GM23338 (cell line): Measurements from ENCODE around the gene IL6R. TPM values are rescaled to one million over a fixed set of nuclear protein-coding genes. Genes with fewer than 3 reads are reported as not detected.

Experiments
- ATAC-seq: fragments of 200-7000 bp; cut with Tn5 transposase; 3 replicates; pipeline ENCODE4 v1.9.1; 2020
- DNase-seq: peaks from one replicate; pipeline ENCODE4 v3.0.0-alpha.2; 2015; ENCODE audit warnings: low spot score
- H2AFZ ChIP-seq: fragments of 200-600 bp; sonication (generic); 2 replicates; pipeline ENCODE4 v1.8.0; 2016; ENCODE audit warnings: antibody characterized with exemption, mild to moderate bottlenecking, moderate library complexity
- H3F3A ChIP-seq: fragments of 200-600 bp; sonication (generic); replicated peaks from 2 replicates; pipeline ENCODE4 v1.8.0; 2017; ENCODE audit warnings: antibody characterized with exemption, mixed run types, low read depth
- H3K27ac ChIP-seq: fragments of 200-600 bp; sonication (generic); 2 replicates; pipeline ENCODE4 v1.6.1; 2016; ENCODE audit warnings: low read depth
- H3K27me3 ChIP-seq: fragments of 200-600 bp; sonication (generic); 2 replicates; pipeline ENCODE4 v1.8.0; 2016; ENCODE audit warnings: mild to moderate bottlenecking, mixed run types, moderate library complexity; ENCODE audit not compliant: insufficient read depth
- H3K36me3 ChIP-seq: fragments of 200-600 bp; sonication (generic); 2 replicates; pipeline ENCODE4 v1.8.0; 2016; ENCODE audit warnings: mild to moderate bottlenecking; ENCODE audit not compliant: insufficient read depth
- H3K4me1 ChIP-seq: fragments of 200-600 bp; sonication (generic); 2 replicates; pipeline ENCODE4 v1.8.0; 2016; ENCODE audit warnings: mild to moderate bottlenecking, moderate library complexity; ENCODE audit not compliant: insufficient read depth
- H3K4me2 ChIP-seq: fragments of 200-600 bp; sonication (generic); 2 replicates; pipeline ENCODE4 v1.7.1; 2017; ENCODE audit warnings: mixed run types
- H3K4me3 ChIP-seq: fragments of 200-600 bp; sonication (generic); 2 replicates; pipeline ENCODE4 v1.6.1; 2016; ENCODE audit warnings: mixed run types
- H3K79me2 ChIP-seq: fragments of 200-600 bp; sonication (generic); replicated peaks from 2 replicates; pipeline ENCODE4 v1.8.0; 2017; ENCODE audit warnings: mild to moderate bottlenecking; ENCODE audit not compliant: insufficient read depth
- H3K9me2 ChIP-seq: fragments of 200-600 bp; sonication (generic); 2 replicates; pipeline ENCODE4 v1.8.0; 2017; ENCODE audit not compliant: insufficient read depth
- H4K20me1 ChIP-seq: fragments of 200-600 bp; sonication (generic); replicated peaks from 2 replicates; pipeline ENCODE4 v1.8.0; 2017; ENCODE audit warnings: mild to moderate bottlenecking; ENCODE audit not compliant: insufficient read depth
- H3K27ac Mint-ChIP-seq: 2 replicates; pipeline ENCODE4 v1.8.0; 2020; ENCODE audit warnings: inconsistent platforms, mild to moderate bottlenecking, moderate library complexity, mixed read lengths
- H3K27me3 Mint-ChIP-seq: 3 replicates; pipeline ENCODE4 v1.8.0; 2022; ENCODE audit warnings: low read depth, mild to moderate bottlenecking, moderate library complexity, mixed read lengths, inconsistent platforms; ENCODE audit not compliant: insufficient read depth, poor library complexity
- H3K36me3 Mint-ChIP-seq: 3 replicates; pipeline ENCODE4 v1.8.0; 2021; ENCODE audit warnings: low read depth, mild to moderate bottlenecking, inconsistent platforms, moderate library complexity, mixed read lengths
- H3K4me1 Mint-ChIP-seq: 3 replicates; pipeline ENCODE4 v1.8.0; 2020; ENCODE audit warnings: mild to moderate bottlenecking, inconsistent platforms, mixed read lengths
- H3K4me3 Mint-ChIP-seq: 3 replicates; pipeline ENCODE4 v1.8.0; 2021; ENCODE audit warnings: moderate library complexity, mild to moderate bottlenecking, inconsistent platforms, mixed read lengths
- H3K9me3 Mint-ChIP-seq: 3 replicates; pipeline ENCODE4 v1.8.0; 2020; ENCODE audit warnings: moderate library complexity, mild to moderate bottlenecking, inconsistent platforms, mixed read lengths
- CREB1 ChIP-seq: fragments of 250-450 bp; sonication (Bioruptor Pico); IDR thresholded peaks from 2 replicates; pipeline ENCODE4 v1.5.0; 2020; ENCODE audit warnings: low read depth, mild to moderate bottlenecking, moderate library complexity
- EZH2phosphoT487 ChIP-seq: fragments of 200-600 bp; sonication (generic); IDR thresholded peaks from one replicate; pipeline ENCODE4 v1.8.1; 2018; ENCODE audit warnings: antibody characterized with exemption; ENCODE audit not compliant: unreplicated experiment
- JUNB ChIP-seq: IDR thresholded peaks from one replicate; pipeline ENCODE4 v1.6.1; 2016; ENCODE audit warnings: antibody characterized with exemption; ENCODE audit not compliant: unreplicated experiment
- NANOG ChIP-seq: IDR thresholded peaks from 2 replicates; pipeline ENCODE4 v1.6.1; 2016; ENCODE audit warnings: antibody characterized with exemption, borderline replicate concordance
- POLR2AphosphoS5 ChIP-seq: IDR thresholded peaks from 2 replicates; pipeline ENCODE4 v1.6.1; 2016; ENCODE audit warnings: antibody characterized with exemption, low read depth
- ZNF114 ChIP-seq: fragments of 250-450 bp; sonication (Bioruptor Pico); IDR thresholded peaks from 2 replicates; pipeline ENCODE4 v1.5.0; 2020; ENCODE audit warnings: mild to moderate bottlenecking, moderate library complexity
- ZNF331 ChIP-seq: fragments of 250-450 bp; sonication (Bioruptor Pico); IDR thresholded peaks from 2 replicates; pipeline ENCODE4 v1.5.0; 2020; ENCODE audit warnings: low read depth, mild to moderate bottlenecking, moderate library complexity
- polyA plus RNA-seq: library from polyadenylated mRNA; unstranded; fragments of >200 nt; fragmentation: Nextera tagmentation; extraction: Ambion mirVana; gene quantifications from 2 replicates; pipeline ENCODE4 v1.2.1, GENCODE V29; 2016
- total RNA-seq: library from RNA; depleted of rRNA; stranded (reverse); fragments of >200 nt; shearing (Covaris generic); gene quantifications from 2 replicates; pipeline ENCODE4 v1.2.3, GENCODE V29; 2014
- TF ChIP-seq, protein P1 (sequence below): IDR thresholded peaks from 2 replicates; pipeline ENCODE4 v1.6.1; 2016; ENCODE audit warnings: antibody characterized with exemption
- TF ChIP-seq, protein P2 (sequence below): IDR thresholded peaks from one replicate; pipeline ENCODE4 v1.6.1; 2018; ENCODE audit warnings: antibody characterized with exemption; ENCODE audit not compliant: unreplicated experiment
- TF ChIP-seq, protein P3 (sequence below): fragments of 250-450 bp; sonication (Bioruptor Pico); IDR thresholded peaks from 2 replicates; pipeline ENCODE4 v1.5.0; 2020; ENCODE audit warnings: mild to moderate bottlenecking, moderate library complexity

The IL6R gene
- total and polyA plus RNA-seq, 2 experiments from 2014 or later, result 1.0 to 13.8 TPM

DNA sequence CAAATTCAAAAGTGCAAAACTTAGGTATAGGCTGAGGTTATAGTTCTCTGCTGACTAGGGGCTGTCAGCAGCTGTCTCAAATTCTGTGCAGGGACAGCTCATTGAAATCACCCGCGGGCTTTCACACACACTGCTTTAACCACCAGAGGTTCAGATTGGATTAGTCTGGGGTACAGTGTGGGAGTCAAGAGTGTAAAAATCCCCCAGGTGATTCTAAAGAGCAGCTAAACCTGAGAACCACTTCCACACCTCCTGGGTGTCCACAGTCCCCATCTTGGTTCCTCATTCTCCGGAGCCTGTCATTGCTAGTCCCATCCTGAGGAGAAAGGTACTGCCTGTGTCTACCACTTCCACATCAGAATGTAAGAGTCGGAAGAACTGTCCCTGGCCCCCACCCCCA, 87.0 kb downstream of the IL6R start:
- Histone ChIP-seq H3K27me3 (0 out of 2 replicates have a peak, but pooled peaks cover 2% of the 10 kb centered on the region), H2AFZ (no peak overlapping the region)
- no peak for TF ChIP-seq POLR2AphosphoS5
- no peak for TF ChIP-seq JUNB
- TF ChIP-seq, protein P1, sequence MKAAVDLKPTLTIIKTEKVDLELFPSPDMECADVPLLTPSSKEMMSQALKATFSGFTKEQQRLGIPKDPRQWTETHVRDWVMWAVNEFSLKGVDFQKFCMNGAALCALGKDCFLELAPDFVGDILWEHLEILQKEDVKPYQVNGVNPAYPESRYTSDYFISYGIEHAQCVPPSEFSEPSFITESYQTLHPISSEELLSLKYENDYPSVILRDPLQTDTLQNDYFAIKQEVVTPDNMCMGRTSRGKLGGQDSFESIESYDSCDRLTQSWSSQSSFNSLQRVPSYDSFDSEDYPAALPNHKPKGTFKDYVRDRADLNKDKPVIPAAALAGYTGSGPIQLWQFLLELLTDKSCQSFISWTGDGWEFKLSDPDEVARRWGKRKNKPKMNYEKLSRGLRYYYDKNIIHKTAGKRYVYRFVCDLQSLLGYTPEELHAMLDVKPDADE, result no peak
- TF ChIP-seq EZH2phosphoT487, result no peak
- TF ChIP-seq ZNF331, result no peak

DNA sequence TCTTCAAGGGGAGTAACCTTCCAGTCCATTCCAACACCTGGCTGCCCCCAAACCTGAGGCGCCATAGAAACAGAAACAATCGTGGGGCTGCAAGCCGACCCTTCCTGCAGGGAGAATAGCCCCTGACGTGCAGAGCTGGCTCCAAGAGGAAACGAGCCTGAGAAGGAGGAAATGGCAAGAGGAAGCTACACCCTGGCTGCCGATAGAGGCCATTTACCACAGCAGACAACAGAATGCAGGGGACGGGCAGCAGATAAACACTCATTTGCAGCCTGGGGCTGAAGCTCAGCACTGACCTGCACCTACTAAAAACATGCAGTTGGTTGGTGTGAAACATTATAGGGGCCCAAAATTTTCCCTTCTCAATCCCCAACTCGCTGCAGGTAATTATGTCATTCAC, 88.1 kb downstream of the IL6R start:
- Histone ChIP-seq H3K36me3 (0 out of 2 replicates have a peak, but pooled peaks cover 3% of the 10 kb centered on the region), H3K27me3 (peaks cover 6% of the 10 kb centered on the region; the same call in 1 of the 2 replicates), H3K27ac (no peak overlapping the region), H3K4me3 (no peak overlapping the region), H3F3A (no peaks in the 10 kb centered on the region), H3K9me2 (peaks cover 9% of the 10 kb centered on the region; the same call in 1 of the 2 replicates), H2AFZ (peak overlapping the region; percentile 56), H3K79me2 (no peaks in the 10 kb centered on the region), H4K20me1 (no peaks in the 10 kb centered on the region), H3K4me2 (peak overlapping the region; percentile 12; the same call in 1 of the 2 replicates), H3K4me1 (peaks cover 16% of the 10 kb centered on the region)
- H3K4me3 Mint-ChIP-seq, result no peak overlapping the region; the same call in 2 of the 3 replicates
- DNase-seq, result peak; percentile 55
- H3K36me3 Mint-ChIP-seq, result no peaks in the 10 kb centered on the region
- H3K9me3 Mint-ChIP-seq, result no peaks in the 10 kb centered on the region
- ATAC-seq, result peak; percentile 77
- peaks cover 16% of the 10 kb centered on the region for H3K4me1 Mint-ChIP-seq
- H3K27ac Mint-ChIP-seq, result no peak overlapping the region
- TF ChIP-seq NANOG (no peak), CREB1 (CRISPR knock-in tag) (no peak), ZNF331 (no peak), POLR2AphosphoS5 (no peak), ZNF114 (CRISPR knock-in tag) (no peak)
- TF ChIP-seq, protein P2, sequence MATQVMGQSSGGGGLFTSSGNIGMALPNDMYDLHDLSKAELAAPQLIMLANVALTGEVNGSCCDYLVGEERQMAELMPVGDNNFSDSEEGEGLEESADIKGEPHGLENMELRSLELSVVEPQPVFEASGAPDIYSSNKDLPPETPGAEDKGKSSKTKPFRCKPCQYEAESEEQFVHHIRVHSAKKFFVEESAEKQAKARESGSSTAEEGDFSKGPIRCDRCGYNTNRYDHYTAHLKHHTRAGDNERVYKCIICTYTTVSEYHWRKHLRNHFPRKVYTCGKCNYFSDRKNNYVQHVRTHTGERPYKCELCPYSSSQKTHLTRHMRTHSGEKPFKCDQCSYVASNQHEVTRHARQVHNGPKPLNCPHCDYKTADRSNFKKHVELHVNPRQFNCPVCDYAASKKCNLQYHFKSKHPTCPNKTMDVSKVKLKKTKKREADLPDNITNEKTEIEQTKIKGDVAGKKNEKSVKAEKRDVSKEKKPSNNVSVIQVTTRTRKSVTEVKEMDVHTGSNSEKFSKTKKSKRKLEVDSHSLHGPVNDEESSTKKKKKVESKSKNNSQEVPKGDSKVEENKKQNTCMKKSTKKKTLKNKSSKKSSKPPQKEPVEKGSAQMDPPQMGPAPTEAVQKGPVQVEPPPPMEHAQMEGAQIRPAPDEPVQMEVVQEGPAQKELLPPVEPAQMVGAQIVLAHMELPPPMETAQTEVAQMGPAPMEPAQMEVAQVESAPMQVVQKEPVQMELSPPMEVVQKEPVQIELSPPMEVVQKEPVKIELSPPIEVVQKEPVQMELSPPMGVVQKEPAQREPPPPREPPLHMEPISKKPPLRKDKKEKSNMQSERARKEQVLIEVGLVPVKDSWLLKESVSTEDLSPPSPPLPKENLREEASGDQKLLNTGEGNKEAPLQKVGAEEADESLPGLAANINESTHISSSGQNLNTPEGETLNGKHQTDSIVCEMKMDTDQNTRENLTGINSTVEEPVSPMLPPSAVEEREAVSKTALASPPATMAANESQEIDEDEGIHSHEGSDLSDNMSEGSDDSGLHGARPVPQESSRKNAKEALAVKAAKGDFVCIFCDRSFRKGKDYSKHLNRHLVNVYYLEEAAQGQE, result no peak
- TF ChIP-seq, protein P3, sequence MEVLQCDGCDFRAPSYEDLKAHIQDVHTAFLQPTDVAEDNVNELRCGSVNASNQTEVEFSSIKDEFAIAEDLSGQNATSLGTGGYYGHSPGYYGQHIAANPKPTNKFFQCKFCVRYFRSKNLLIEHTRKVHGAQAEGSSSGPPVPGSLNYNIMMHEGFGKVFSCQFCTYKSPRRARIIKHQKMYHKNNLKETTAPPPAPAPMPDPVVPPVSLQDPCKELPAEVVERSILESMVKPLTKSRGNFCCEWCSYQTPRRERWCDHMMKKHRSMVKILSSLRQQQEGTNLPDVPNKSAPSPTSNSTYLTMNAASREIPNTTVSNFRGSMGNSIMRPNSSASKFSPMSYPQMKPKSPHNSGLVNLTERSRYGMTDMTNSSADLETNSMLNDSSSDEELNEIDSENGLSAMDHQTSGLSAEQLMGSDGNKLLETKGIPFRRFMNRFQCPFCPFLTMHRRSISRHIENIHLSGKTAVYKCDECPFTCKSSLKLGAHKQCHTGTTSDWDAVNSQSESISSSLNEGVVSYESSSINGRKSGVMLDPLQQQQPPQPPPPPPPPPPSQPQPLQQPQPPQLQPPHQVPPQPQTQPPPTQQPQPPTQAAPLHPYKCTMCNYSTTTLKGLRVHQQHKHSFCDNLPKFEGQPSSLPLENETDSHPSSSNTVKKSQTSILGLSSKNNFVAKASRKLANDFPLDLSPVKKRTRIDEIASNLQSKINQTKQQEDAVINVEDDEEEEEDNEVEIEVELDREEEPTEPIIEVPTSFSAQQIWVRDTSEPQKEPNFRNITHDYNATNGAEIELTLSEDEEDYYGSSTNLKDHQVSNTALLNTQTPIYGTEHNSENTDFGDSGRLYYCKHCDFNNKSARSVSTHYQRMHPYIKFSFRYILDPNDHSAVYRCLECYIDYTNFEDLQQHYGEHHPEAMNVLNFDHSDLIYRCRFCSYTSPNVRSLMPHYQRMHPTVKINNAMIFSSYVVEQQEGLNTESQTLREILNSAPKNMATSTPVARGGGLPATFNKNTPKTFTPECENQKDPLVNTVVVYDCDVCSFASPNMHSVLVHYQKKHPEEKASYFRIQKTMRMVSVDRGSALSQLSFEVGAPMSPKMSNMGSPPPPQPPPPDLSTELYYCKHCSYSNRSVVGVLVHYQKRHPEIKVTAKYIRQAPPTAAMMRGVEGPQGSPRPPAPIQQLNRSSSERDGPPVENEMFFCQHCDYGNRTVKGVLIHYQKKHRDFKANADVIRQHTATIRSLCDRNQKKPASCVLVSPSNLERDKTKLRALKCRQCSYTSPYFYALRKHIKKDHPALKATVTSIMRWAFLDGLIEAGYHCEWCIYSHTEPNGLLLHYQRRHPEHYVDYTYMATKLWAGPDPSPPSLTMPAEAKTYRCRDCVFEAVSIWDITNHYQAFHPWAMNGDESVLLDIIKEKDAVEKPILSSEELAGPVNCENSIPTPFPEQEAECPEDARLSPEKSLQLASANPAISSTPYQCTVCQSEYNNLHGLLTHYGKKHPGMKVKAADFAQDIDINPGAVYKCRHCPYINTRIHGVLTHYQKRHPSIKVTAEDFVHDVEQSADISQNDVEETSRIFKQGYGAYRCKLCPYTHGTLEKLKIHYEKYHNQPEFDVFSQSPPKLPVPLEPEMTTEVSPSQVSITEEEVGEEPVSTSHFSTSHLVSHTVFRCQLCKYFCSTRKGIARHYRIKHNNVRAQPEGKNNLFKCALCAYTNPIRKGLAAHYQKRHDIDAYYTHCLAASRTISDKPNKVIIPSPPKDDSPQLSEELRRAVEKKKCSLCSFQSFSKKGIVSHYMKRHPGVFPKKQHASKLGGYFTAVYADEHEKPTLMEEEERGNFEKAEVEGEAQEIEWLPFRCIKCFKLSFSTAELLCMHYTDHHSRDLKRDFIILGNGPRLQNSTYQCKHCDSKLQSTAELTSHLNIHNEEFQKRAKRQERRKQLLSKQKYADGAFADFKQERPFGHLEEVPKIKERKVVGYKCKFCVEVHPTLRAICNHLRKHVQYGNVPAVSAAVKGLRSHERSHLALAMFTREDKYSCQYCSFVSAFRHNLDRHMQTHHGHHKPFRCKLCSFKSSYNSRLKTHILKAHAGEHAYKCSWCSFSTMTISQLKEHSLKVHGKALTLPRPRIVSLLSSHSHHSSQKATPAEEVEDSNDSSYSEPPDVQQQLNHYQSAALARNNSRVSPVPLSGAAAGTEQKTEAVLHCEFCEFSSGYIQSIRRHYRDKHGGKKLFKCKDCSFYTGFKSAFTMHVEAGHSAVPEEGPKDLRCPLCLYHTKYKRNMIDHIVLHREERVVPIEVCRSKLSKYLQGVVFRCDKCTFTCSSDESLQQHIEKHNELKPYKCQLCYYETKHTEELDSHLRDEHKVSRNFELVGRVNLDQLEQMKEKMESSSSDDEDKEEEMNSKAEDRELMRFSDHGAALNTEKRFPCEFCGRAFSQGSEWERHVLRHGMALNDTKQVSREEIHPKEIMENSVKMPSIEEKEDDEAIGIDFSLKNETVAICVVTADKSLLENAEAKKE (CRISPR knock-in tag), result no peak
- peaks cover 8% of the 10 kb centered on the region for H3K27me3 Mint-ChIP-seq

More for the DNA sequence above, 87.0 kb downstream of the IL6R start:
- H3K4me3 Mint-ChIP-seq, result no peak overlapping the region
- H3K4me1 Mint-ChIP-seq, result peaks cover 15% of the 10 kb centered on the region
- no peaks in the 10 kb centered on the region for H3F3A ChIP-seq
- no peak overlapping the region for H3K4me3 ChIP-seq
- H3K27ac Mint-ChIP-seq, result no peak overlapping the region
- H3K27ac ChIP-seq, result no peak overlapping the region
- ATAC-seq, result no peak
- no peaks in the 10 kb centered on the region for H3K79me2 ChIP-seq
- no peak for DNase-seq
- no peak overlapping the region for H3K4me2 ChIP-seq
- 0 out of 2 replicates have a peak, but pooled peaks cover 3% of the 10 kb centered on the region for H3K36me3 ChIP-seq
- no peaks in the 10 kb centered on the region for H3K9me3 Mint-ChIP-seq
- H3K4me1 ChIP-seq, result peaks cover 16% of the 10 kb centered on the region
- no peaks in the 10 kb centered on the region for H3K36me3 Mint-ChIP-seq
- no peaks in the 10 kb centered on the region for H4K20me1 ChIP-seq
- peaks cover 8% of the 10 kb centered on the region for H3K27me3 Mint-ChIP-seq
- H3K9me2 ChIP-seq, result peaks cover 9% of the 10 kb centered on the region; the same call in 1 of the 2 replicates
